K562 (cell line): ENCODE results near the gene ATP6V0C.

Experiments
- CBX8 ChIP-seq: fragments of 200-600 bp; sonication (generic); IDR thresholded peaks from 2 replicates; pipeline ENCODE4 v1.6.1; 2012; ENCODE audit warnings: borderline replicate concordance, mixed run types, low read depth, mild to moderate bottlenecking, moderate library complexity, mixed read lengths, low read length, control low read depth, inconsistent platforms; ENCODE audit not compliant: poor library complexity, severe bottlenecking; ENCODE audit errors: extremely low read depth
- EP400 ChIP-seq: fragments of 450-650 bp; IDR thresholded peaks from 2 replicates; pipeline ENCODE4 v1.6.1; 2017; ENCODE audit warnings: antibody characterized with exemption, mild to moderate bottlenecking, moderate library complexity
- FOXM1 ChIP-seq, 2 experiments: fragments of 450-650 bp in 1 of 2; sonication (generic) in 1 of 2; formaldehyde crosslinking in 1 of 2; IDR thresholded peaks; 2 replicates each; pipeline versions ENCODE4 v1.6.1 to v1.9.0; 2017 to 2022; ENCODE audit warnings: low read depth in 2 of 2, mild to moderate bottlenecking in 2 of 2, missing genetic modification reagents in 1 of 2, moderate library complexity in 1 of 2
- L3MBTL2 ChIP-seq: fragments of 450-650 bp; IDR thresholded peaks from 2 replicates; pipeline ENCODE4 v1.6.1; 2016; ENCODE audit warnings: mild to moderate bottlenecking, moderate library complexity
- YY1 ChIP-seq, 3 experiments: IDR thresholded peaks; 2 replicates each; pipeline ENCODE4 v1.6.1; 2011; ENCODE audit warnings: low read length in 2 of 3, mild to moderate bottlenecking in 2 of 3, moderate library complexity in 2 of 3, borderline replicate concordance in 1 of 3, control low read depth in 1 of 3, low read depth in 1 of 3; ENCODE audit not compliant: insufficient read depth in 3 of 3, insufficient replicate concordance in 2 of 3, control insufficient read depth in 1 of 3, insufficient read length in 1 of 3; ENCODE audit errors: extremely low read depth in 1 of 3
- ZNF121 ChIP-seq: sonication (generic); formaldehyde crosslinking; conservative IDR thresholded peaks from 2 replicates; pipeline ENCODE4 v1.8.0; 2022; ENCODE audit warnings: missing genetic modification reagents
- ZNF274 ChIP-seq: IDR thresholded peaks from 2 replicates; pipeline ENCODE4 v1.6.1; 2011; ENCODE audit warnings: low read depth, mild to moderate bottlenecking, low read length, moderate library complexity, borderline replicate concordance

DNA sequence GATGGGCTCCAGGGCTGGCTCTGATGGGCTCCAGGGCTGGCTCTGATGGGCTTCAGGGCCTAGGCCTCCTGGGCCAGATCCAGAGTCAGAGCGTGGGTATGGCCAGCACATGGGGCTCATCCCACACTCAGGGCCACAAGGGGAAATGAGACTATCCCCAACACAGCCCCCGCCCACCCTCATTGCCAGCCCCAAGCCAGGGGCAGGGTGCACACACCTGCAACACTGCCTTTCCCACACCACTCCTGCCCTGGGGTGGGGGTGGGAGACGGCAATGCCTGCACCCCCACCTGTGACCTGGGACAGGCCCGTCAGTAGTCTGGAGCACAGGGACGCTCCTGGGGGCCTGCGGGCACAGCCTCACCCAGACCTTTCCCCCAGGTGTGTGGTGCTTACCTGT, 14.3 kb upstream of the ATP6V0C start:
- TF ChIP-seq CBX8 (no peak), ZNF274 (no peak), YY1 (IDR thresholded peaks at IDR 0.05; ENCODE audit: borderline replicate concordance in 1 of 3, control insufficient read depth in 1 of 3, extremely low read depth in 1 of 3, insufficient read depth in 3 of 3, insufficient read length in 1 of 3, insufficient replicate concordance in 2 of 3, low read depth in 1 of 3, low read length in 2 of 3) (no peak), ZNF121 (CRISPR knock-in tag) (no peak), FOXM1 (IDR thresholded peaks at IDR 0.05; ENCODE audit: low read depth) (no peak), FOXM1 (CRISPR knock-in tag; IDR thresholded peaks at IDR 0.05; ENCODE audit: low read depth) (no peak), EP400 (no peak), L3MBTL2 (no peak)
